Activated CD8-positive, alpha-beta memory T cell treated with anti-CD3 and anti-CD28 coated beads for 24 hours (primary cell): ENCODE measurements around the gene TPO.

ENCODE experiments used
- DNase-seq: peaks from one replicate; pipeline ENCODE4 v3.0.0-alpha.2; 2020

The TPO gene

DNA sequence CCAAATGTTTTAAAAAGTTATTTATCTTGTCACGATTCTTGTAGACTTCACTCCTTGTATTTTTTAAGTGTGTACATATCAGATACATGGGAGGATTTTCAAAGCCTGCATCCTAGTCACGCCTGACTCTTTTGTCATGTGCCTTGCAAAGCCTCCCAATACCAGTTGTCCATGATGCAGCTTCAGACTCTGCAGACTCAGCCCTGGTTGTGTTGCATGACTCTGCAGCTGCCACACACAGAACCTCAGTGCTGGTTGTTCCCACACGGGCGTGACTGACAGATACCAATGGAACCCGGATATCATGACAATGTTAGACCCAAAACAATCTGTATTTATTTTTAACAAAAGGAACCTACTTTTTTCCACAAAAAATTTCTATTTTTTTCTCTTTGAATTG lies 38.2 kb downstream of the TPO start:
- DNase-seq: no peak

DNA sequence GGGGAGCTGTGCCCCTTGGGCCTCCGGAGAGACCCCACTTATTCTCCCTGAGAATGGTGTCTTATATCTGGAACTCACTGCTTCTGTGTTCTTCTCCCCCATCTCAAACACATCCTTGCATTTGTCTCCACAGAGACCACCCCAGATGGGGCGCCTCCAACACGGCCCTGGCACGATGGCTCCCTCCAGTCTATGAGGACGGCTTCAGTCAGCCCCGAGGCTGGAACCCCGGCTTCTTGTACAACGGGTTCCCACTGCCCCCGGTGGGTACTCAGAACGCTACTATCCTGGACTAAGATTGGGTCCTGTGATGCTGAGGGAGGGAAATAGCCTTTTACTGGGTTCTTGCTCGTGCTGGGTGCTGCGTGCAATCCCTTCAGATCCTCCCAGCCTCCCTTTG lies 40.3 kb downstream of the TPO start:
- DNase-seq: no peak

DNA sequence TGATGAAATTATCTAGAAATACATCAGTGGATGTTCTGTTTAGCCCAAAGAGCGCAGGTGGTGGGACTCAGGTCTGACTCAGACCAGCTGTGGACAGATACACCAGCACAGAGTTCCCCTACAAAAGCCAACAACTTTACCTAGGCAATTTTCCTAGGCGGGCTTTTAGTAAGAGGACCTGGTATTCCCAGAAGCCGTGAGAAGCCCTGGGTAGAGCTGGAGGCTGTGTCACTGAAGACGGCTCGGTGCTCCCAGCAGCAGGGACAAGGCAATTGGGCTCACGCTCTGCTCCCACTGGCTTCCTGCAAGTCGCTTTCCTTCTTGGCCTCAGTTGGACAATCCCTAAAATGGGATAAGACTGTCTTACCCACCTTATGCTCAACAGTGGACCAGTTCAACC lies 41.1 kb downstream of the TPO start:
- no peak for DNase-seq

DNA sequence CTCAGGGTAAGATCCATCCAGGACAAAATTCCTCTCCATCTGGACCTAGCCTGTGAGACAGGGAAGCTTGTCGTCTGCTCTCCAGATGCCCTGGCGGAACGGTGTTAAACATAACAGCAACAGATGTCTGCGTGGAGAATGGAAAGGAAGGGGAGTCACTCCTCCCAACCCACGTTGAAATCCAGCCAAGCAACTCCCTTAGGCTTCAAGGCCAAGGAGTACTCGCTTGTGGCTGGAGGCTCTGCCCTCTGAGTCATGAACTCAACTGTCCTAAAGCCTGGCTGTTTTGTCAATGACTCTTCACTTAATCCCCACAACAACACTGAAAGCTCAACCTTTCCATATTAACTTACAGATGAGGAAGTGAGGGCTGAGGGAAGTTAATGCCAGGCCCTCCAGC lies 42.2 kb downstream of the TPO start:
- DNase-seq: no peak

DNA sequence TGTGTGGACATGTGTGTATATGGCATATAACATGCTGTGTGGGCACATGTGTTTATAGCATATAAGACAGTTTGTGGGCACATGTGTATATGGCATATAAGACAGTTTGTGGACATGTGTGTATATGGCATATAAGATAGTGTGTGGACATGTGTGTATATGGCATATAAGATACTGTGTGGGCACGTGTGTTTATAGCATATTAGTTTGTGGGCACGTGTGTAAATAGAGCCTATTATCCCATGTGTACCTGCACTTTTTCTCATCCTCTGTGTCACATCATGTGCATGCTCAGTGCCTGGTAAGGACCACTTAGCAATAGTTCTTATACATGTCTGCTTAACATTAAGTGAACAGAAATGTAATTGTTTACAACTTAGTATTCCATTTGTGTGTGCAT lies 45.2 kb downstream of the TPO start:
- DNase-seq: no peak

DNA sequence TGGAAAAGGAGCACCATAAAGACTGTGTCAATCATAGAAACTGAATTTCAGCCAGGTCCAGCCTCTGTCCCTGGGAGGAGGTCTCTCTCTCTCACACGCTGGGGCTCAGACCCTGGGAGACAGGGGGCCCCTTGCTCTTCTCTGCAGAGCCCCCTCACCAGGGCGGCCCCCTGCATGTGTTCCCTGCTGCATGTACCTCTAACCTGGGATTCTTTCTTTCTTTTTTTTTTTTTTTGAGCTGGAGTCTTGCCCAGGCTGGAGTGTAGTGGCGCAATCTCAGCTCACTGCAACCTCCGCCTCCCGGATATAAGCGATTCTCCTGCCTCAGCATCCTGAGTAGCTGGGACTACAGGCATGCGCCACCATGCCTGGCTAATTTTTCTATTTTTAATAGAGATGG lies 46.5 kb downstream of the TPO start:
- no peak for DNase-seq

DNA sequence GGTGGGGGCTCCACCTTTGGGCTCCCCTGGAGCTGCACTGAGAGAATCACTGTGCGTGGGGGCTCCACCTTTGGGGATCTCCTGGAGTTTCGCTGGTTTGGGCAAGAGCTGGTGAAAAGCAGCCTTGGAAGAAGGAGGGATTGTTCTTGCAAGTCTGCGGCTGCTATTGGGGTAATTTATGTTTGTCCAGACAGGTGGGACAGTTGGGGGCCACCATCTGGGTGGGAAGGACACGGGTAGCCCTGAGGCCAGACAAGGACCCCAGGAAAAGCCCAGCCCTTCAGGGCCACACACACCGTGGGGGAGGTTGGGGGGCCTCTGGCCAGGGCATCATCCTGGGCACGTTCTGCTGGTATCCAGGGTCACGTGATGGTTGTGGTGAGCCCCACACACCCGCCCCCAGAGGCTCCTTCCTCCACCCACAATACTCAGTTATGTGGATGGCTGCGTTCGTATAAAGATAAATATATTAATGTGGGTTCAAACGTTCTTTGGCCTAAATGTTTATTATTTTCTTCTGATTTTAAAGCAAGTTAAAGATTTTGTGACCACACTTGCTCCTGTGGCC lies 47.7 kb downstream of the TPO start:
- DNase-seq: no peak

DNA sequence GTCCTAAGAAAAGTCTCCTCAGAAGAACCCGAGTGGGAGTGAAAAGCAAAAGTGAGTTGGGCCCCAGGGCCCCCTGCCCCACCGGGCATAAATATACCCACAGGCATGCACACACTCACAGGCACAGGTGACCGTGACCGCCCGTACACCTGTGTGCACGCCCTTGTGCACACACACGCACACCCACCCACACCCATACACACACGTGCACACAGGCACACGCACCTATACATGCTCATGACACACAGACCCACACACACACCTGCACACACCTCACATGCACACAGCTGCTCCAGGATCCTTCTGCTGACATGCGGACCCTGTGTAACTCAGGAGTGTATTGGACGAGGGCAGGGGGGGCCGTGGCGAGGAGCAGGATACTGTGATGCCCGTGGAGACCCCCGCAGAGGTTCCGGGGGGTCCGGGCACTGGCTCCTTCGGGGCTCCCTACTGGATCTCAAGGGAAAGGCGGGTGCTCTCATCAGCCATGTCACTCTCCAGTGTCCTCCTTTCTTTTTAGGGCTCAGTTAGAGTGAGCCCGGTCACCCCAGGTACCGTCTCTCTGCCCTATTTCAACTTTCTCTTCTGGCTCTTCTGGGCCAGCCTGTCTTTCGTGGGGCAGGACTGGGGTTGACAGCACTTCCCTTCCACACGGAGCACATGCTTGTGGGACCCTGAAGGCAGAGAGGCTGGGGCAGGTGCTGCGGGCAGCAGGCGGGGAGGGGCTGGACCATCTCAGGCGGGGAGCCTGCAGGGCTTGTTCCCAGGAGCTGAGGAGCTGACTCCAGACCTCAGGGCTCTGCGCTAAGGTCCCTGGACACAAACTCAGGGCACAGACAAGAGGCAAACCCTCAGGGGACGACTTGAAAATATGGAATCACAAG lies 48.5 kb downstream of the TPO start:
- no peak for DNase-seq

DNA sequence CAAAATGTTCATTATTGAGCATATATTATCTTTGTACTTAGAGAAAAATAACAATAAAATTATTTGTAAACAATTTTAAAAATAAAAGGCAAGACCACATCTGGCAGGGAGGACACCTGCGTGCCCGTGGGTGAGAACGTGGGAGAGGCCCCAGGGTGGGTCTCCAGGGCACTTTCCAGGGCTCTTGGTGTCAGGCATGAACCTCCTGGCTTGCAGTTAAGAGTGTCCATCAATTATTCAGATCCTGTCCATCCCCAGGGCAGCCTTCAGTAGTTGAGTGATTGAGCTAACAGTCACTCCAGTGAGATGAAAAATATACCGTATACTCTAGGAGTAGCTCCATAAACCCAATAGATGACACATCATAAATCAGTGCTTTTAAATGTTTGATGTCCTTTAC lies 49.7 kb downstream of the TPO start:
- DNase-seq: no peak

DNA sequence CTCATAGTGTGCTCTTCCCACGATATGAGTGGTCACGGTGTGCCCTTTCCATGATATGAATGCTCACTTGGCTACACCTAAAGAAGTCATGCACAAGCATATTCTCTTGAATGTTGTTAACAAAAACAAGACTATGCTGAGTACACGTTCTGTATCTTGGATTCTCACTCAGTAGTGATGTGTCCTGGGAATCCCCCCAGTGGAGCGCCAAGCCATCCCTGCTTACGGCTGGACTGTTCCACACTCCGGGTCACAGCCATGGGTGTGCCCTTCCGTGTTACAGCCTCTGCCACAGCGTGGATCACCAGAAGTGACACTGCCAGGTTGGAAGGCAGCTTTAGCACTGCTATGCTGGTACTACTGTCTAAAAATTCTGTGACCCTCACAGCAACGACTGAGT lies 59.1 kb downstream of the TPO start:
- DNase-seq: peak; percentile 33

DNA sequence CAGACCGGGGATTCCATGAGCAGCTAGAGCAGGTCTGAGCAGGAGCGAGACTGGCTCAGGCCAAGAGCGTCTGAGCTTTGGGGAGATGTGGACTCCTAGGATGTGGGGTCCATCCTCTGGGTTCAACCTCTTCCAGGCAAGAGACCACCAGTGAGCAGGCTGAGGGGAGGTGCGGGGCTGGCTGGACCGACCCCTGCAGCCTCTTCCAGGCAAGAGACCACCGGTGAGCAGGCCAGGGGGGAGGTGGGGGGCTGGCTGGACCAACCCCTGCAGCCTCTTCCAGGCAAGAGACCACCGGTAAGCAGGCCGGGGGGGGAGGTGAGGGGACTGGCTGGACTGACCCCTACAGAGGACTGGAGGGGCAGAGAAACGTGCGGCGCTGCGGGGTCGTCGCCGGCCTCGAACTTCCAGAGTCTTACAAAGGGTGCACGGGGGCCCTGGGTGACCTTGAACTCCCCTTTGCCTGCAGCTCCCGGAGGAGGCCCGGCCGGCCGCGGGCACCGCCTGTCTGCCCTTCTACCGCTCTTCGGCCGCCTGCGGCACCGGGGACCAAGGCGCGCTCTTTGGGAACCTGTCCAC lies 63.4 kb downstream of the TPO start:
- DNase-seq: peak; percentile 42

DNA sequence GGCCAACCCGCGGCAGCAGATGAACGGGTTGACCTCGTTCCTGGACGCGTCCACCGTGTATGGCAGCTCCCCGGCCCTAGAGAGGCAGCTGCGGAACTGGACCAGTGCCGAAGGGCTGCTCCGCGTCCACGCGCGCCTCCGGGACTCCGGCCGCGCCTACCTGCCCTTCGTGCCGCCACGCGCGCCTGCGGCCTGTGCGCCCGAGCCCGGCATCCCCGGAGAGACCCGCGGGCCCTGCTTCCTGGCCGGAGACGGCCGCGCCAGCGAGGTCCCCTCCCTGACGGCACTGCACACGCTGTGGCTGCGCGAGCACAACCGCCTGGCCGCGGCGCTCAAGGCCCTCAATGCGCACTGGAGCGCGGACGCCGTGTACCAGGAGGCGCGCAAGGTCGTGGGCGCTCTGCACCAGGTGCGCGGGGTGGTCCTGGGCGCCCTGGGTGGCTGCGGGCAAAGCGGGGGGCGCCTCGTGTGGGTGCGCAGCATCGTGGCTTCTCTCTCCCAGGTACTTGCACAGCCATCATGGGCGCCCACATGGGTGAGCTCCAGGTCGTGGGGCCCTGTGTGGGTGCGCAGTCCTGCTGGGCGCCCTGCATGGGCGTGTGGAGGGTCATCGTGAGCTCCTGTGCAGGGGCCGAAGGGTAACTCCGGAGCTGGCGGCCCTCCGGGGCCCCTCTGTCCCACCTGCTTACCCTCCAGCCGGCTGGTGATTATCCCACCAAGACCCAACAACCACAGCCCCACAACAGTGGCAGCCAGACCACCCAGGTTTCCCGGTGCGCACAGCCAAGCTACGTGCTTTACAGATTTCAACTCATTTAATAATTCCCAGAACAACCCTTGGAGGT lies 64.2 kb downstream of the TPO start:
- peak; percentile 32 for DNase-seq

DNA sequence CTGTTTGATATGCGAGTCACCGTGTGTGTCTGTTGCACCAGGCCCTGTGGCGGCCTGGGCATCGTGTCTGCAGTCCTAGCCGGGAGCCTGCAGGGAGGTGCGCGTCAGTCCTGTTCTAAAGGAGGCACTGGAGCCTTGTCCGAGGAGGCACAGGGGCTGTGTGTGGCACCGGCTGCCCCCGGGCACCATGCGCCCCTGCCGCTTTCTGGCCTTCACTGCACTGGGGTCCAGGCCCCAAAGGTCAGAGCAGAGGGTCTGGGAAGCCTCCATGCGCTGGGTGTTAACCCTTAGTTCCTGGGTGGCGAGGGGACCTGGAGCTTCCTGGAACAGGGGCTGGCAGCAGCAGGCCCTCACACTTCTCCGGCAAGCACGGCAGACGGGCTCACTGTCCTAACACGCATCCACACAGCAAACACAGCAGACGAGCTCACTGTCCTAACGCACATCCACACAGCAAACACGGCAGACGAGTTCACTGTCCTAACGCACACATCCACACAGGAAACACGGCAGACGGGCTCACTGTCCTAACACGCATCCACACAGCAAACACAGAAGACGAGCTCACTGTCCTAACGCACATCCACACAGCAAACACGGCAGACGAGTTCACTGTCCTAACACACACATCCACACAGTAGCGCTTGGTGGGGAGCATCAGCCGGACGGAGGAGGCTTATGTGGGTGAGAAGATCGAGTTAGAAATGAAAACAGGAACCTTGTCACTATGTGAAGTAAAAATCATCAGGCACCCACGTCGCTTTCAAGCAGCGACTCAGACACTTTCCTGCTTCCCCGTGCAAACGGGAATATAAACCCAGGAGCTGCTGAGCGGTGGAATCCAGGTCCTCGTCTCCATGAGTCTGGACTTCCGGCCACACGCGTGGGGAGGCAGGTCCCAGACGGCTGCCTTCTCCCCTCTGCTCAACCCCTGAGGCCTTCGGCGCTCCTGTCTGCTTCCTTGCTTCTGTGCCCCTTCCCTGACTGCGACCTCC lies 65.3 kb downstream of the TPO start:
- DNase-seq: peak; percentile 28

DNA sequence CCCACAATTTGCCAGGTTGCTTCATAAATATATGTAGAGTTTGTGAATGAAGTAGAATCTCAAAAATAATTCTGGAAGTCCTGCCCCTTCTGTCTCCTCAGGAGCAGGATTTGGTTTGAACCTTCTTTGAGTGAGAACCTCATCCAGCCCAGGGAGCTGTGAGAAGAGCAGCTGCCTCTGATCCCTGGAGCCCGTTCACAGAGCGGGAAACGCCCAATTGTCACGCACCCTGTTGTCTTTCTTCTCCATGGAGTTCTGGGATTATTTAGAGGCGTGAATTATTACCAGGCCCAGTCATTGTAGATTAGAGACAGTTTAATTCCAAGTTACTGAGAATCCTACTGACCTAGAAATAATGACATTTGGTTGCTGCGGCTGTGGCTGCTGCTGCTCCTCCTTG lies 66.1 kb downstream of the TPO start:
- DNase-seq: peak; percentile 17

DNA sequence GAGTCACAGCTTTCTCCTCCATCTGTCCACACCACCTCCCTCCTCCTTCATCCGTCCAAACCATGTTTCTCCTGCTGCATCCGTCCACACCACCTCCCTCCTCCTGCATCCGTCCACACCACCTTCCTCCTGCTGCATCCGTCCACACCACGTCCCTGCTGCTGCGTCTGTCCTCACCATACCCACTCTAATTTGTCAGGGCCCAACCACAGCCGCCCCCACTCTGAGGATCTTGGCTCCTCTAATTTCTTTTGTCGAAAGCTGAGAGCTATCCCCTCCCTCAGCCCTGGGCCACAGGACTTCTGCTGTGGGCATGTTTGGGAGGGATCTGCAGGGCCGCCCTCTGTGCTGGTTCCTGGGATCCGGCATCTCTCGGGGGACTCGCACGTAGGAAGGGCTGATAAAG lies 67.4 kb downstream of the TPO start:
- peak; percentile 37 for DNase-seq

DNA sequence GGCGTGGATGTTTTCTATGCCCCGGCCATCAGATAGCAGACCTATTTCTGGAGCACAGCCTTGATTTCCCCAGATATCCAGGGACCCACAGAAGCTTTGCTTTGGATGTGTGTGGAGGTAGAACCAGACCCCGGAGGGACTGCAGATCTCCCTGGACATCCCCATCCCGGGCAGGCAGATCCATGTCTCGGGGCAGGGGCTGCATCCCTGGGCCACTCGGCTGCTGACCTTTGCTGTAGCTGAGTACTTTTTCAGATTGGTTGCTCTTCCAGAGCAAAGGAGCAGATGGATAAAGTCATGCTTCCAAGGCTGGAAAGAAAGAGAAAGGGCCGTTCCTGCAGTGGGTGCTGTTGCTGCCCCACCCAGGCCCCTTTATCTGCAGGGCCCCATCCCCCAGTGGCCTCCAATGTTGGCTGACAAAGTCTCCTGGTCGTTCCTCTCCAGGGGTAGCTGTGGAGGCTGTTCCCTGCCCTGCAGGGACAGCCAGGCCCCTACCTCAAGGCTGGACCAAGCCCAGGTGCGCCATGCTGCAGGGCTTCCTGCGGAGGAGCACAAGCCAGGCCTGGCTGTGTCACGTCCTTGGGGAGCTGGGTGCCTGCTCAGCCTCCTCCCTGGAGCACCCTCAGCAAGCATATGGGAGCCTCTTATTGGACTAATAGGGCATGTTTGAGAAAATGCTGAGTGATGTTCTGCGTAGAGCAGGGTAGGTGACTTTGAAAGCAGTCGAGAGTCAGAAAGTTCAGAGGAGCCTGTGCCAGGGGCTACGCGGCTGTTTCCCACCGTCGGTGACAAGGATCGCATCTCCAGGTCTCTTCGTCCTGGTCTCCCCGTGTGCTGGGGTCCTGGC lies 68.4 kb downstream of the TPO start:
- DNase-seq: peak; percentile 15

DNA sequence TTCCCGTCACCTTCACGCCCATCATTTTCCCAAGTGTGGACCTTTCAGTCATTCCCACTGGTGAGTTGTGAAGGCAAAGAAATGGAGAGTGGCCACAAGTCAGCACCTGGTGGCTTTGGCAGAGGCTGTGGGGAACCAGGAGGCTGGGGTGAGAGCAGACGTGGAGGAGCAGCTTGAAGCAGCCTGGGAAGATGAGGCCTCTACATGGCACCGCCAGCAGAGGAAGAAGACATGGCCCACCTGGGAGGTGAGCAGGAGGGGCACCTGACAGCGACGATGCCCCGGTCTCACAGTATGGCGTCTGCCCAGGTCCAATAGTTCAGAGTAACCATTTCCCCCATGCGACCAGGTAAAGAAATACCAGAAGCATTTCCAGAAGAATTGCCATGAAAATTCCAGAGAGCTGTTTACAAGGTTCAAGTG lies 69.0 kb downstream of the TPO start:
- DNase-seq: peak; percentile 30

DNA sequence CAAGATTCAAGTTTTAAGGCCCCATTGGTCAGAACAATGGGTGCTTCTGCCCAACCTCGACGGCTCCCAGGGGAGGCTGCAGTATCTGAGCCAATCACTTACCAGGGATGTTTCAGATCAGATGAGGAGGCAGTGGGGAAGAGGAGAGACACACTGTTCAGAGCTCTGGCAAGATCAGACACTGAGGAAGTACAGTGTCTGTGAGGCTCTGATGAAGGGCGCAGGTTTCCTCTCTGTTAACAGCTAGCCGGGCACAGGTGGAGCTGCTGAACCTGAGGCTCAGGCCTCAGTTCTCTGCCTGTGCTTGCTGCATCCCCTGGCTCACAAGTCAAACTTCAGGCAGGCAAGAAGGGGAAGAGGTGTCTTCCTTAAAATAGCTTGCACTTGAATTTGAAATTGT lies 69.7 kb downstream of the TPO start:
- DNase-seq: peak; percentile 28

DNA sequence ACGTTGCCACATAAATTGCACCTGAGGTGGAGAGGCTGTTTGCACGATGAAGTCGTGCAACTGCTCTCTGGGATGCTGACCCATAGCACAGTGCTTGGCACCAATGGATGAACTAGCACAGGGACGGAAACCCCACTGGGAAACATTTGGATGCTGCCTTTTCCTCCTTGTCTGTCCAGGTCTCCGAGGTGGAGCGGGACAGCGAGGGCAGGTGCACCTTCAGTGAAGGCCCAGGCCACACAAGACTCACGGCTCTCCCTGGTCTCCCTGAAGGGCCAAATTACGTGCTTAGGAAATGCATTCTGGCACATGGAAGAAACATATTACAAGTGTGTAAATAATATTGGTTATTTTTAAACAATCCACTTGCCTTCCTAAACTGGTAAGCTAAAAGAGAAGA lies 70.3 kb downstream of the TPO start:
- peak; percentile 26 for DNase-seq

DNA sequence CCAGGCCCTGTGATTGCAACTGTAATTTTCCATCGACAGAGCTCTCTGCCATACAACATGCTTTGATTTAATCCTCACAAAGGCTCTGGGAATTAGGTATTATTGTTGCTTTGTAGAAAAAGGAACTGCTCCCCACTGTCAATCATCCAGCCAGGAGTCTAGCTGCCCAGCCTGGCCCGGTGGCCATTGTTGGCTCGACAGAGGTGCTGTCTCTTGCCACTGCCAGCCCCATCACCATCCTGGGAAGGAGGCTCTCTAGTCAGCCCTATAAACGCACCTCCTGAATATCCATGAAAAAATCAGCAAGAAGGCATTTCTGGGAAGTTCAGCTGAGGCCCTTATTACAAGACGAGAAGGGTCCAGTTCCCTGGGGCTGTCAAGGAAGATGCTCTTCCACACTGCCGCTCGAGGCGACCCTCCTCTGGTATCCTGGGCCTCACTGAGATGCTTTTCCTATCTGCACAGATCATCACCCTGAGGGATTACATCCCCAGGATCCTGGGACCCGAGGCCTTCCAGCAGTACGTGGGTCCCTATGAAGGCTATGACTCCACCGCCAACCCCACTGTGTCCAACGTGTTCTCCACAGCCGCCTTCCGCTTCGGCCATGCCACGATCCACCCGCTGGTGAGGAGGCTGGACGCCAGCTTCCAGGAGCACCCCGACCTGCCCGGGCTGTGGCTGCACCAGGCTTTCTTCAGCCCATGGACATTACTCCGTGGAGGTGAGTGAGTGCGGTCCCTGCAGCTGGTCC lies 71.0 kb downstream of the TPO start:
- peak; percentile 9 for DNase-seq
